Lung microvascular endothelial cell (primary cell): ENCODE results near the gene MAP4. TPM values are rescaled to one million over a fixed set of nuclear protein-coding genes. Genes with fewer than 3 reads are reported as not detected.

Experiments
- DNase-seq, 2 donors: peaks; one replicate each; pipeline versions ENCODE4 v3.0.0 to v3.0.0-alpha.2; 2010; ENCODE audit warnings: low read depth in 2 of 2
- total RNA-seq: library from RNA; depleted of rRNA; stranded (reverse); fragments of >200 nt; gene quantifications from 2 replicates; pipeline ENCODE4 v1.2.1, GENCODE V29; 2014

Gene MAP4
- total RNA-seq, 1 donor from 2014 or later, result 36.7 TPM

GRCh38 chr3:47974974-47975470, 41.2 kb downstream of the MAP4 start:
- DNase-seq, result peak in 1 of 2 donors; percentile 72

GRCh38 chr3:47971081-47971480, 45.1 kb downstream of the MAP4 start:
- DNase-seq, result no peak

GRCh38 chr3:47964740-47965139, 51.5 kb downstream of the MAP4 start:
- DNase-seq, result no peak

DNA sequence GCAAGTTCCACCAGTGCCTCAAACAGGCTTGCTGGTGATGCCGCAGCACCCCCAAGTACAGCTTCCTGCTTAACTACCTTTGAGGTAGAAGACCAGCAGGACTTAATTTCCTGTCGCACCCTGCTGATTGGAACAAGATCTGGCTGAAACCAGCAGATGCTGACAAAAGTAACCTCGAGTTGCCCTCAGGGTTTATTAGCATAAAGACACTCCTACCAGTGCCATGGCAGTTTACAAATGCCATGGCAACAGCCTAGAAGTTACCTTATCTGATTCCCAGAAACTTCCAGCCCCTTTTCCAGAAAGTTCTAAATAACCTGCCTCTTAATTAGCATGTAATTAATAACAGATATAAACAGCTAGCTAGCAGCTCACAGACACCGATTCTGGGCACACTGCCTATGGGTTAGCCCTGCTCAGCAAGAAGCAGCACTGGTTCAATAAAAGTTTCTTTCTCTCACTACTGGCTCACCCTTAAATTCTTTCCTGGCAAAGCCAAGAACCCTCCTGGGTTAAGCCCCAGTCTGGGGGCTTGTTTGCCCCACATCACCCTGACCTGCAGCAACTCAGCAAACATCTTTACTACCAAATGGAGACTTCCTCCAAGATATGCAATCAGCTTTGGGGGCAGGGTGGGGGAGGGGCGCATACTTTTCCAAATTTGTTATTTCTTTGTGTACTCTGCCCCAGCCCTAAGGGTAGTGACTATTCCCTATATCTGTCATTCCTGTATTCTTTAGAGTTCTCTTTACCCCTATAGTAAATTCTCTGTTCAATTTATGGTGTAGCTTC, 54.2 kb downstream of the MAP4 start:
- no peak for DNase-seq

GRCh38 chr3:47961036-47961435, 55.2 kb downstream of the MAP4 start:
- DNase-seq, result no peak

GRCh38 chr3:47956521-47956920, 59.7 kb downstream of the MAP4 start:
- DNase-seq, result no peak

DNA sequence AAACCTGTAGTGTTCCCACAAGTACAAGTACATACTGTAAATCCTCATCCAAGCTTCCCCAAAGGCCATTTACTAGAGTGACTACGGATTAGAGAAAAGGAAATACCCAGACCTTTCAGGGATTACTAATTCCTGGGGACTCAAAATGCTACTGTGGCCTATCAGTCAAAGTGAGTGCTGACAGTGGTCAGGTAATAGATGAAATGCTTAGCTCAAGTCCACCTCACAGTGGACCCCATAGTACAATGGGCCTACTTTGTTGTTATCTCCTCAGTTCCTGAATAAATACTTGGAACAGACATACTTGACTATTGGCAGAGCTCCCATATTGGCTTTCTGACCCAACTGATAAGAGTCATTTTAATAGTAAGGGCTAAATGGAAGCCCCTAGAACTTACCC, 61.6 kb downstream of the MAP4 start:
- DNase-seq, result peak in 1 of 2 donors; percentile 56

DNA sequence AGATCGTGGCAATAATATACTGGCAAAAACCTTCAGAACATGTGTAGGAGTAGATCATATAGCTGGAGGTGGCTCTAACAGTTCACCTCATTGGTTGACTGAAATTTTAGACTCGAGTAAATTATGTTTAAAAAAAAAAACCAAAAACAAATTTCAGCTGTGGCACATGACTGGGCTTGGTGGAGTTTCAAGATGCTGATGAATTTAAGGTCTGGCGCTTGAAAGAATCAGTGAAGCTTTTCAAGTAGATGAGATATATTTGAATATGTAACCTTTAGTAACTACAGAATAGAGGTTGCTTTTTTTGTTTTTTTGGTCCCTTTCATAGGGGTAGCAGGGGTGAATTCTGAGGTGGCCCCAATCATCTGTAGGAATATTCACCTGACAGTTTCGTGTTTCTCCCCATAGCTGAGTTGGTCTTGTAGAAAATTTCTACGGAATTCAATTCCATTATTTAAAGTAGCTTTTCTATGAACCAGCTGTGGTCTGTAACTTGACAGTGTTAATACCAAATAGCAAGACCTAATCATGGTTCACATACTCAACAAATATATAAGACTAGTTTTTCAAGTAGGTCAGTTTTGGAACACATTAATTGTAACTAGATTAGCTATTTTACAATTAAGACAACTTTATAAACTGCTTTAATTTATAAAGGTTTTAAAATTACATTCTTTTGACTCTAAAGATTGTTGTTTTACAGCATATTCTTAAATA, 65.6 kb downstream of the MAP4 start:
- no peak for DNase-seq

GRCh38 chr3:47949979-47950378, 66.2 kb downstream of the MAP4 start:
- no peak for DNase-seq

DNA sequence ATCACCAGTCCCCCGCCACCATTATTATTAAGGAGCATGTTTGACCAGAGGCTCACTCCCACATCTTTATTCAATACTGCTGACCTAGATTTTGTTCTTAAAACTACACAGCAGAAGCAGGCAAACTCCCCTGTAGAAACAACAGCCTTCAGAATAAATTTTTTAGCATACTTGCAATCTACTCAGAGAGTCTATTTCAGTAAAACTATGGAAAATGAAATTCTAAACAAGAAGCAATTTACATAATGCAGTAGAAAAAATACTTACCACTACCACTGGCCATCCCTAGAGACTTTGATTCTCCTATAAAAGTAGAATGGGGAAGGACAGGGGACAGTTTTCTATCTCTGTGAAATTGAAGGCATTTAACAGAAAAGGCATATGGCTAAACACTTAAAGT, 76.0 kb downstream of the MAP4 start:
- DNase-seq, result no peak

DNA sequence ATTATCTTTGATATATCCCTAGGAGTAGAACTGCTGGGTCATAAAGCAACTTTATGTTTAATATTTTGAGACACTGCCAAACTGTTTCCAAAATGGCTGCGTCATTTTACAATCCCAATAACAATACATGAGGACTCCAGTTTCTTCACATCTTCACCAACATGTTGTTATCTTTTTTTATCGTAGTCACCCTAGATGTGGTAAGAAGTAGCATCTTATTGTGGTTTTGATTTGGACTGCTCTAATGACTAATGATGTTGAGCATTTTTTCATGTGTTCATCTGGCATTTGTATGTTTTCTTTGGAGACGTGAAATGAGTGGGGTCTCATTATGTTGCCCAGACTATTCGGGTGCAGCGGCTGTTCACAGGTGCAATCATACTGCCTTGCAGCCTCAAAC, 83.8 kb downstream of the MAP4 start:
- no peak for DNase-seq

GRCh38 chr3:47930979-47931378, 85.2 kb downstream of the MAP4 start:
- no peak for DNase-seq

- no peak for DNase-seq
These were observed 99.5 kb downstream of the MAP4 start for GRCh38 chr3:47916696-47917095.

GRCh38 chr3:47916201-47916600, 100.0 kb downstream of the MAP4 start:
- no peak for DNase-seq

GRCh38 chr3:47912006-47912504, 104.2 kb downstream of the MAP4 start:
- DNase-seq, result no peak

- peak; percentile 10 to 89 for DNase-seq
These were observed 105.3 kb downstream of the MAP4 start for GRCh38 chr3:47910777-47911440.

DNA sequence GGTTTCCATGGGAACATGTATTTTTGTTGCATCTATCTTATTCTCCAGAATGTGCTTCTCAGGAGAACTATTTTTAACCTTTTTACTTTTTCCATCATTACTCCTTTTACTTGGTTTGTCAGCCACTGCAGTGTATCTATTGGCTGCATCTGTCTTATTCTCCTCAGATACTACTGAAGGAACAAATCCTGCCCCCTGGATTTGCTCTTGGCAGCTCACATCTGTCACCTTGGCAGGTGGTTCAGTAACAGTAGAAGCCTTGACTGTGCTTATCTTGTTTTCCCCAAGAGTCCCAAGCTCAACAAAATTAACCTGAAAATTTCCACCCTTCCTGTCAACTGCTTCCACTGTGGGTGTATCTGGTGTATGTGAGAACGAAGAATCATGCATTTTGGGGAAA, 106.0 kb downstream of the MAP4 start:
- DNase-seq, result no peak

GRCh38 chr3:47909607-47910006, 106.6 kb downstream of the MAP4 start:
- DNase-seq, result no peak

DNA sequence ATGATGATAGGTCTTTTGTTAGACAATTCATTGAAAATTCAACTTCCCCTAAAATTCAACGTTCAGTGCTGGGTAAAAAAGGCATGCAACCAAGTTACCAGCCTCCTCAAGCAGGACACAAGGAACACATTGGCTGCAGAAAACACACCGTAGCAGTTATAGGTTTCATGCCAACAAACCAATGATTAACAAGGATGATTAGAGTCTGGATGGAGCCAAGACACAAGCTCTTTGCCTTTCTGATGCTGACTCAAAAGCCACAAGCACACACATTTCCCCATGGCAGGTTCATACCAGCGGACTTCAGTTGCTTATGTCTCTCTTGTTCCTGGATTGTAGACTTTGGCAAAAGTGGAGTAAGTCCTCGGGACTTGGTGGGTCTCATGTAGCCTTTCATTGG, 107.5 kb downstream of the MAP4 start:
- no peak for DNase-seq

DNA sequence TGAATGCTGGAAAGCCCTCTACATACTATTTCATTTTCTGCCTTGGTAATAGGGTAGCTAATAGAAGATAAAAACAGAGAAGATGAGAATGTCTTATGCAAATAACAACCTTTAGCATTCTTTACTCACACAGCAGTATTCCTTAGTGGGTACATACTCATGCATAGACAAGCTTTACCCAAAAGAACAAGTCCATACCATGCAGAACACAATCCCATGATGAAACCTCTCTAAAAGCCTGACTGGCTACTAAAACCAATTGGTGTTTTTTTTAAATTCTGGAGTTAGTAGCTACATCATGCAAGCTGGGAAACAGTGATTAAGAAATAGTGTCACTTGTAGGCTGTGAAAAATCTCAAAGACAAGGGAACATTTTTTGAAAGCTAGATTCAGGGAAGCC, 108.4 kb downstream of the MAP4 start:
- DNase-seq, result no peak

- DNase-seq, result no peak
These were observed 113.5 kb downstream of the MAP4 start for GRCh38 chr3:47902746-47903145.

DNA sequence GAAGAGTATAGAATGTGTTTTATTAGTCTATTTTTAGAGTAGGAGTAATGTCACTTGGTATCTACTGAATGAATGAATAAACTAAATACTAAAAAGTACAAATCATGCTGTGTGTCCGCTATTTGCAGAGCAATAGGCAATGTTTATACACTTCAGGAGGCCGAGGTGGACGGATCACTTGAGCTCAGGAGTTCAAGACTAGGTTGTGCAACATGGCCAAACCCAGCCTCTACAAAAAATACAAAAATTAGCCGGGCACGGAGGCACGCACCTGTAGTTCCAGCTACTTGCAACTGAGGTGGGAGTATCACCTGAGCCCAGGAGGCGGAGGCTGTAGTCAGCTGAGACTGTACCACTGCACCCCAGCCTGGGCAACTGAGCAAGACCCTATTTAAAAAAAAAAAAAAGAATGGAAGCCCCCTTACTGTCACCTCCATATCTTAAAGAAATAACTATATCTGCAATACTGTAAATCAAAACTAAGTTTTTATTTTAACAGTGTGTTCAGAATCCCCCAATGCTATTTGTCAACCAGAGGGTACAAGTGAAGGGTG, 114.9 kb downstream of the MAP4 start:
- DNase-seq, result no peak
